GM21529 (cell line): ENCODE measurements around the gene MEIOB.
"Not testable (repeated sequence)": the region's sequence is repeated elsewhere in the genome, so short reads cannot be mapped to it uniquely, and the experiment has no call there.

Experiments used
- ATAC-seq: cut with Tn5 transposase; IDR thresholded peaks from one replicate; pipeline ENCODE4 v1.9.1; 2021; ENCODE audit not compliant: unreplicated experiment

Gene MEIOB

GRCh38 chr16:1815461-1815860 lies 56.5 kb downstream of the MEIOB start:
- ATAC-seq, result no peak

GRCh38 chr16:1812732-1813163 lies 59.2 kb downstream of the MEIOB start:
- no peak for ATAC-seq

DNA sequence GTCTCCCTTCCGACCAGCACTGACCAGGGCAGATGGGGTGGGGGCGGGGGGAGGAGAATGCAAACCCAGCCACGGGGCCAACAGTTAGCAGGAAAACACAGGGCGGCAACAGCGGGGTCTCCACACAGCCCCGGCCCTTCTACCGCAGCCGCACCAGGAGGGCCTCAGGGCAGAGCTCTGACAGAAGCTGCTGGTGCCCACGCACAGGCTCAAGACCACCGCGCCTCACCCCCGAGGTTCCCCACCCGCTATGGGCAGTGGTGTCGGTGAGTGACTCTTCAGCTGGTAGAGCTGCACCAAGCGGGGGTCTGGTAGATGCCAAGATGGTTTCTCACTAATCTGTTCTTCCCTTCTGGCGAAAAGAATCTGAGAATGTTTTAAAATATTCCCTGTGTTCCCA lies 61.4 kb downstream of the MEIOB start:
- ATAC-seq, result no peak

DNA sequence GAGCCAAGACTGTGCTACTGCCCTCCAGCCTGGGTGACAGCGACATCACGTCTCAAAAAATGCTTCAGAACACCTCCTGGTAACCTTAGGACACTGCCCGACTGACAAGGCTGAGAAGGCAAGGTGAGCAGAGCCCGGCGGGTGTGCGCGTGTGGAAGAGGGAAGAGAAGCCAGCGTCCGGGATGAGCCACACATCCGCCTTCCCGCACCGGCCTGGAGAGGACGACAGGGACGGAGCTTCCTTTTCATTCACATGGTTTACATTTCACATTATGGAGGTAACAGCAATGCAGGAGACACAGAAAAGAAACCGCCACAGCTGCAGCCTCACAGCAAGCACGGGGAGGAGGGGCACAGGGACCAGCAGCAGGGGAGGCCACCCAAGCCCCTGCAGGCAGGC lies 61.9 kb downstream of the MEIOB start:
- ATAC-seq, result no peak

DNA sequence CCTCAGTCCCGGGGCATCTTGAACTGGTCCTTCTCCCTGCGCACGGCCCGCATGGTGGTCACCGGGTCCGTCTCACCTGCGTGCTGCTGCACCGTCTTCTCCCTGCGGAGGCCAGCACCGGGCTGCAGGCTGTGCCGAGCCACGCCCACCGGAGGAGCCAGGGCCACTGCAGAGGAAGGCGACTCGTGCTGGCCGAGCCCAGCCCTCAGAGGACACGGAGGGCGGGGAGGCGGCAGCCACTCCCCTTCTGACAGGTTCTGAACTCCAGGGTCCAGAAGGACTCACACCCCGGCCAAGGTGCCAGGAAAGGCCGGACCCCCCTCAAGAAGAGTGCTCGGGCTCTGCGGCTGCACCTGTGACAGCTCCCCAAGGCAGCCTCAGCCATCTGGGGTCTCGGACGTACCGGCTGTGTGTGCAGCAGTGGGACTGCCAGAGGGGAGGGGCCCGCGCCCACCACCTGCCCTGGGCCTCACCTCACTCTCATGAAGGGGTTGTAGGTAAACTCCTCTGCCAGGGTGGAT lies 62.6 kb downstream of the MEIOB start:
- no peak for ATAC-seq

DNA sequence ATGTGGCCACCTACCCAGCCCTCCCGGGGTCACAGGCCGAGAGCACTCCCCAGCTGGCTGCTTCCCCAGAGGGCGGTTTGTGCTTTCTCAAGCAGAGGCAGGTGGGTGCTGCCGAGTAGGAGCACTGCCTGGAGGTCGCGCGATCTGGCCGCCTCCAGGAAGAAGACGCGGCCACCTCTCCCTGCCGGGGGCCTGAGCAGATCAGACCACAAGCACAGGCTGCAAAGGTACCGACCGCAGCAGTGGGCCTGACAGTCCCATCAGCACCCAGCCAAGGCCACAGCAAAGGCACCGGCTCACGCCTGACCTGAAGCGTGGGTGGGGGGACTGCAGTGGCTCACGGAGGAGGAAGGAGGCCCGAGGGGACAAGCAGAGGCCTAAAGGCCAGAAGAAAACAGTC lies 63.3 kb downstream of the MEIOB start:
- ATAC-seq, result no peak

GRCh38 chr16:1807626-1808025 lies 64.3 kb downstream of the MEIOB start:
- no peak for ATAC-seq

DNA sequence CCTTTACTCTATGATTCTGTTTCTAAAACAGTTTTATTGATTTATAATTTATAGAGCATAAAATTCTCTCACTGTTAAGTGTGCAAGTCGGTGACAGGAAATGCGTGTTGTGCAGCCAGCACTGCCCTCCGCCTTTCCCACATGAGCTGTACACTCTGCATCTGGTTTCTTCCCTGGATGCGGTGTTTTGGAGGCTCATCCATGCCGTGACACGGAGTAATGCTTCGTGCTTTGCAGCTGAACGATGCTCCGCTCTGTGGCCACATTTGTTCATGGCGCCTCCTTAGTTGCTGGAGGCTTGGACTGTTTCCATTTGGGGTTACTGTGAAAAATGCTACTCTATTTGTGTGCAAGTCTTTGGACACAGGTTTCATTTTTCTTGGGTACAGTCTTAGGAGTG lies 71.3 kb downstream of the MEIOB start:
- no peak for ATAC-seq

- ATAC-seq, result not testable (repeated sequence)
Measured at GRCh38 chr16:1799263-1799662, 72.7 kb downstream of the MEIOB start.

- ATAC-seq, result no peak
Measured at GRCh38 chr16:1794908-1795666, 76.9 kb downstream of the MEIOB start.

DNA sequence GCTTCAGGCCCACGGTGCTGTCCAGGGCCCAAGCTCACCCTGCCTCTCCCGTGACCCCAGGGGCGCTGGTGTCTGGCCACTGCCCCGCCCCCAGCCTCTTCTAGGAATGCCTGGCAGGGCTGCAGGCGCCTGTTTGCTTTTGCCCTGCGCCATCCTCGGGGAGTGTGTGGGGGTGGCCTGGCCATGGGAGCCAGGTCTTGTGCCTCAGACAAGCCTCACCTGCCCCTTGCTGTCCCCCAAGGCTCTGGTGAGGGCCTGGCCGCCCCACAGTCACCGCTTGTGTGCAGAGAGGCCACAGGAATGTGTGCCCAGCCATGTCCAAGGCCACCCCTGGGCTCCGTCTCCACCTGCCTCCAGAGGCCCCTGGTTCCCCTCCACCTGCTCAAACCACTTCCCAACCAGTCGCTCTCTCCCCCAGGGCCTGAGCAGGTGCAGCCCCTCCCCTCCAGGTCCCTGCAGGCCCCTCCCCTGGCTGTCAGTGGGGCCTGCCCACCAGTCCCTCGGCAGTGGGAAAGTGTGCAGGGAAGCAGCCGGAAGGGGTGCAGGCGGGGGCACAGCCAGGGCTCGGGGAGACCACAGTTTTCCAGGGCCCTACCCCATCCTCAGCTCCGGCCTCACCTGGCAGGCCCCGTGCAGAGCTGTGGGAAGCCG lies 77.6 kb downstream of the MEIOB start:
- ATAC-seq, result no peak

GRCh38 chr16:1793578-1794220 lies 78.3 kb downstream of the MEIOB start, which contains the start of gene IGFALS:
Gene IGFALS, minus strand, starts transcription at chr16:1793705. Its CDS starts 53 bp downstream, at chr16:1793652.
- ATAC-seq, result no peak

- no peak for ATAC-seq
Measured at GRCh38 chr16:1792836-1793577, 79.0 kb downstream of the MEIOB start.

- no peak for ATAC-seq
Measured at GRCh38 chr16:1791943-1792812, 79.8 kb downstream of the MEIOB start.

GRCh38 chr16:1791256-1791942 lies 80.6 kb downstream of the MEIOB start:
- ATAC-seq, result no peak

DNA sequence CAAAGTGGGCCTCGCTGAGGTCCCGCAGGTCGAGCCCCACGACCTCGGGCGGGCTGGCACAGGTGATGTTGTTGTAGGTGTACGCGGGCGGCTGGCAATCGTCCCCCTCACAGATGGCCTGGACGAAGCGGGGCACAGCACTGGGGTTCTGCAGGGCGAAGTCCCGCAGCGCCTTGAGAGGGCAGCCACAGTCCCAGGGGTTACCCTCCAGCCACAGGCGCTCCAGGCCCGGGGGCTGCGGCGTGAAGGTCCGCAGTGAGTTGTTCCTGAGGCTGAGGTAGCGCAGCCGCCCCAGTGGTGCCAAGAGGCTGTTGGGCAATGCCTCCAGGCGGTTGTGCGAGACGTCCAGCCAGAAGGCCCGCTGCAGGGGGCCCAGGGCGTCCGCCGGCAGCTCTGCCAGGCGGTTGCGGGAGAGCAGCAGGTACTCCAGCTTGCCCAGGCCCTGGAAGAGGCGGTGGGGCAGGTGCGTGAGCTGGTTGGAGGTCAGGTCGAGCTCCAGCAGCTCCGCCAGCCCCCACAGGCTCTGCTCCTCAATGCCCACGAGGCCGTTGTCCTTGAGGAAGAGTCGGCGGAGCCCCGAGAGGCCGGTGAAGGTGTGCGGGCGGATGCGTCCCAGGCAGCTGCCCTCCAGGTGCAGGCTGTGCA lies 81.2 kb downstream of the MEIOB start:
- no peak for ATAC-seq

- no peak for ATAC-seq
Measured at GRCh38 chr16:1790261-1790610, 81.7 kb downstream of the MEIOB start.

DNA sequence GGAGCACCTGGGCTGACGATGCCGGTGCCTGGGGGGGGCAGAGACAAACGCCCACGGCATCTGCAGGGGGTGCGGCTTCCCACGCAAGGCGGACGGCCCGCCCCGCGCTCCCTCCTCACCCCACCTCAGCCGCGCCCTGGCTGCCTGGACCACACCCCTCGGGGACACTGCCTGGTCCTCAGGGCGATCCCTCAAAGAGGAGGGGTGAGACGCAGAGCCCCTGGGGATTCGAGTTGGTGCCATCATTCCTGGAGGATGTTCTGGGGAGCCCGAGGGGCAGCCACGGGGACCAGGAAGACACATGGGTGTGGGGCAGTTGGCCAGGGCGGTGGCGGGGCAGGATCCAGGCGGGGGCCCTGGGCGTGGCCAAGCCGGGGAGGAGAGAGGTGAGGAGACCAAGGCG lies 82.3 kb downstream of the MEIOB start:
- no peak for ATAC-seq

DNA sequence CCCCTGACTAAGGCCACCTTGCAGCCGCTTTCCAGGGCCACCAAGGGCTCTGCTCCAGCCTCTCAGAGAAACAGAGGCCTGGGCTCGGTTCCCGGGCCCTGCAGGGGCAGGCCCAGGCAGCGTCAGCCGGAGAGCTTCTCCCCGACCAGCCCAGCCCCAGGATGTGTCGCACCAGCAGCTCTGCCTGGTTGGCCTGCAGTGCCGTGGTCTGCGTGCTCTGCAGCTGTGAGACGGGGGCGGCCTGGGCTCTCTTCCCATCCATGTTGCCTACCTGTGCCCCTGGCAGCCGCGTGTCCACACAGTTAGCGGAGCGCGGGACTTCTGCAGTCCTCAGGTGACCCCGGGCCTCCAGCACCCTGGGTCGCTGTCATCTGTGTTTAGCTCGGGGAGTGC lies 83.3 kb downstream of the MEIOB start:
- ATAC-seq, result no peak
